AG09309 (cell line): ENCODE measurements around the gene MED22.

Source experiments
- DNase-seq: peaks from one replicate; pipeline ENCODE4 v3.0.0-alpha.2; 2010; ENCODE audit warnings: low read depth
- H3K4me3 ChIP-seq: 2 replicates; pipeline ENCODE4 v1.5.1; 2011; ENCODE audit warnings: mild to moderate bottlenecking, low read depth, low read length, moderate library complexity; ENCODE audit not compliant: control insufficient read depth
- CTCF ChIP-seq: IDR thresholded peaks from 2 replicates; pipeline ENCODE4 v1.5.1; 2011; ENCODE audit warnings: mild to moderate bottlenecking, low read depth, low read length, inconsistent platforms; ENCODE audit not compliant: insufficient read depth, control insufficient read depth; ENCODE audit errors: missing control alignments

The MED22 gene

DNA sequence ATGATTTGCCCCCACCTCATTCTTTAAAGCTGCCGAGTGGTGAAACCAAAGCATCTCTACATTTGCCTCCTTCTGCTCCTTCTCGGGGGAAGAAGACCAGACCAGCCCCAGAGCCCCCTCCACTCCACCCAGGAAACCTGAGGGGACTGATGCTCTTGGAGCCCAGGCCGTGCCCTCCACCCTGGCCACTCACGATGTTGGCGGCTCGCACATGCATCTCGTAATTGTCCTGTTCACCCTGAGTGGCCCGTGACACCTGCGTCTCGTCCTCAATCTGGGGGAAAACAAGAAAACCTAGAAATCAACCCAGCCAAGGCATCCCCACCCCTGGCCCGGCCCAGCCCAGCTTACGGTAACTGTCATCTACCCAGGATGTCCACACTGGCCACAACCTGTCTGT lies 3.0 kb downstream of the MED22 start:
- DNase-seq = no peak
- no peak overlapping the region for H3K4me3 ChIP-seq
- TF ChIP-seq CTCF = no peak

DNA sequence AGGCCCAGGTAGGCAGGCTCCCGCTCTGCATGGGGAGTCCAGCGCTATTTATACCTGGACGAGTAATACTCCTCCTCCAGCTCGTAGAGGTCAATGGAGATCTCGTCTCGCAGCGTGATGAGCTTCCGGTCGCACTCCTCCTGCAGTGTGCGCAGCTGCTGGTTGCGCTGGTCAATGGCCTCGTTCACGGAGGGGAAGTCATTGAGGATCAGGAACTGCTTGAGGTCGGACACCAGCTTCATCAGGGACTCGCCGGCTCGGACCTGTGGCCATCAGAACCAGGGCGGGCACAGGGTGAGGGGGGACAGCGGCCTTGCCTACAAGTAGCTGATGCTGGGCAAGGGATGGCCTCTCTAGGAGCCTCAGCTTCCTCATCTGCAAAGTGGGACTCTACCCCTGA lies 3.9 kb downstream of the MED22 start:
- TF ChIP-seq CTCF = no peak
- no peak for DNase-seq

DNA sequence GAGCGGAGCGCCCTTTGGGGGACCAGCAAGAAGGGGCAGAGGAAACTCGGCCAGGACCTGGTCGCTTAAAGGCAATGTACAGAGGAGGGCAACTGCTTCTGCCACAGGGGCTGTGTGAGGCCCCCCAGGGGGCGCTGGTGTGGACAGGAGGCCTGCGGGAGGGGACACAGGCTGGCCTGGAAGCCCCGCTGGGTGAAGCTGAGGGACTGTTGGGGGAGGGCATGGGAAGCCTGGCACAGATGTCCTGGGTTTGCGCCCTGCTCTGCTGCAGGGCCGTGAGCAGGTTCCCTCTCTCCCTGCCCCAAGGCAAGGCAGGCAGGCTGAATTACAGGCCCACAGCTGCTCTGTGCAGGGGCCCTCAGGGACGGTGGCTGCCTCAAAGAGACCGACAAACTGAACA lies 5.4 kb downstream of the MED22 start:
- no peak for DNase-seq
- no peak overlapping the region for H3K4me3 ChIP-seq
- peak; percentile 17 for TF ChIP-seq CTCF

More for the DNA sequence above, 3.9 kb downstream of the MED22 start:
- no peak overlapping the region for H3K4me3 ChIP-seq

- DNase-seq = no peak
- TF ChIP-seq CTCF = no peak
These were observed 5.9 kb downstream of the MED22 start for GRCh38 chr9:133342069-133342406.

GRCh38 chr9:133341369-133342068 lies 6.4 kb downstream of the MED22 start:
- no peak for DNase-seq
- TF ChIP-seq CTCF = no peak
- no peak overlapping the region for H3K4me3 ChIP-seq

More at GRCh38 chr9:133342069-133342406, 5.9 kb downstream of the MED22 start:
- H3K4me3 ChIP-seq = no peak overlapping the region

- TF ChIP-seq CTCF = no peak
- no peak for DNase-seq
- no peak overlapping the region for H3K4me3 ChIP-seq
These were observed 7.0 kb downstream of the MED22 start for GRCh38 chr9:133340916-133341315.
